HepG2 (cell line): ENCODE measurements around the gene TMC4. TPM values are rescaled to one million over a fixed set of nuclear protein-coding genes. Genes with fewer than 3 reads are reported as not detected.

ENCODE experiments used
- ATAC-seq: fragments of 200-7000 bp; cut with Tn5 transposase; 3 replicates; pipeline ENCODE4 v1.9.1; 2020; ENCODE audit warnings: mild to moderate bottlenecking, moderate library complexity
- BruUV-seq: library from RNA; stranded (reverse); fragments of 400-500 nt; replicated peaks from 2 replicates; lab custom pipeline; 2021; lab: Mats Ljungman, UMichigan
- CTCF ChIA-PET: fragments of 300-600 bp; formaldehyde crosslinking; extraction: SDS; loops from one replicate; lab custom pipeline; 2021; ENCODE audit warnings: low total read pairs, inconsistent platforms, low intra/inter-chr PET ratio; lab: Yijun Ruan, JAX
- POLR2A ChIA-PET: fragments of 350-600 bp; sonication (Branson Sonifier 250); formaldehyde crosslinking; loops from one replicate; lab custom pipeline; 2020; ENCODE audit warnings: antibody characterized with exemption, inconsistent platforms; lab: Yijun Ruan, JAX
- DNase-seq: peaks from one replicate; pipeline ENCODE4 v3.0.0-alpha.2; 2015; ENCODE audit warnings: low spot score
- FAIRE-seq: peaks from 3 replicates; lab custom pipeline; 2011; peaks lifted over from hg19 to GRCh38; lab: Jason Lieb, UNC
- H2AFZ ChIP-seq: one replicate; pipeline ENCODE4 v1.6.1; 2011; ENCODE audit warnings: low read length, inconsistent platforms
- H3K27ac ChIP-seq: fragments of 300-600 bp; 3 replicates; pipeline ENCODE4 v1.8.0; 2011; ENCODE audit warnings: mixed run types, mild to moderate bottlenecking, mixed read lengths, low read length, inconsistent platforms; ENCODE audit not compliant: insufficient read depth; ENCODE audit errors: extremely low read length
- H3K27me3 ChIP-seq, 2 experiments: fragments of 200-600 bp in 1 of 2; 2 replicates in 1 of 2; 3 replicates in 1 of 2; pipeline versions ENCODE4 v1.6.0 to v1.8.0; 2011; ENCODE audit warnings: low read length in 2 of 2, mild to moderate bottlenecking in 2 of 2, moderate library complexity in 2 of 2, inconsistent platforms in 1 of 2; ENCODE audit not compliant: insufficient read depth in 2 of 2, control insufficient read depth in 1 of 2
- H3K36me3 ChIP-seq, 2 experiments: fragments of 200-600 bp in 1 of 2; replicated peaks in 1 of 2; 2 replicates in 1 of 2; 3 replicates in 1 of 2; pipeline versions ENCODE4 v1.5.1 to v1.8.0; 2011; ENCODE audit warnings: low read length in 2 of 2, inconsistent platforms in 1 of 2; ENCODE audit not compliant: insufficient read depth in 2 of 2, control insufficient read depth in 1 of 2
- H3K4me1 ChIP-seq: 2 replicates; pipeline ENCODE4 v1.5.1; 2012; ENCODE audit warnings: low read length, inconsistent platforms; ENCODE audit not compliant: insufficient read depth
- H3K4me2 ChIP-seq: 2 replicates; pipeline ENCODE4 v1.6.0; 2011; ENCODE audit warnings: low read depth, low read length, inconsistent platforms
- H3K4me3 ChIP-seq, 3 experiments: fragments of 200-600 bp in 1 of 3; sonication (generic), shearing (Covaris generic) in 1 of 3; replicated peaks in 1 of 3; 2 replicates each; pipeline ENCODE4 v1.5.1; 2011 to 2016; ENCODE audit warnings: low read length in 3 of 3, inconsistent platforms in 2 of 3, low read depth in 2 of 3, mild to moderate bottlenecking in 2 of 3, control low read depth in 1 of 3, mixed read lengths in 1 of 3; ENCODE audit not compliant: insufficient read depth in 1 of 3
- H3K79me2 ChIP-seq: one replicate; pipeline ENCODE4 v1.6.1; 2011; ENCODE audit warnings: low read length, inconsistent platforms; ENCODE audit not compliant: insufficient read depth
- H3K9ac ChIP-seq: 2 replicates; pipeline ENCODE4 v1.6.0; 2011; ENCODE audit warnings: mild to moderate bottlenecking, low read depth, low read length, inconsistent platforms; ENCODE audit not compliant: insufficient read depth
- H3K9me3 ChIP-seq: 2 replicates; pipeline ENCODE4 v1.5.1; 2012; ENCODE audit warnings: mild to moderate bottlenecking, low read length
- H4K20me1 ChIP-seq: 2 replicates; pipeline ENCODE4 v1.6.0; 2011; ENCODE audit warnings: inconsistent platforms, mild to moderate bottlenecking, low read length, moderate library complexity; ENCODE audit not compliant: insufficient read depth
- RFXANK ChIP-seq: IDR thresholded peaks from 2 replicates; pipeline ENCODE4 v1.6.1; 2016
- ZFP36 ChIP-seq: fragments of 150-350 bp; IDR thresholded peaks from 2 replicates; pipeline ENCODE4 v1.6.1; 2018; ENCODE audit warnings: borderline replicate concordance, low read length, low read depth; ENCODE audit not compliant: partially characterized antibody
- ZNF124 ChIP-seq: sonication (generic); formaldehyde crosslinking; IDR thresholded peaks from 2 replicates; pipeline ENCODE4 v1.4.0; 2020; ENCODE audit warnings: missing genetic modification reagents
- ZNF34 ChIP-seq: sonication (generic); formaldehyde crosslinking; IDR thresholded peaks from 2 replicates; pipeline ENCODE4 v1.4.0; 2020; ENCODE audit warnings: mild to moderate bottlenecking, missing genetic modification reagents, borderline replicate concordance
- ZNF879 ChIP-seq: sonication (generic); formaldehyde crosslinking; IDR thresholded peaks from 2 replicates; pipeline ENCODE4 v1.8.1; 2023; ENCODE audit warnings: missing genetic modification reagents
- WGBS: methylation state at CpG from one replicate; pipeline ENCODE4 v1.1.6; 2017; ENCODE audit warnings: low lambda C conversion rate; 5-methylcytosine and 5-hydroxymethylcytosine counted together
- in situ Hi-C: cut with HindIII; loops from 2 replicates; pipeline ENCODE4 v1.10.0; 2017; ENCODE audit warnings: low pct_unique_long_range_greater_than_20kb; ENCODE audit not compliant: extremely low pct_ligation_motif_present
- intact Hi-C: fragments of 100-400 bp; cut with micrococcal nuclease; formaldehyde crosslinking; loops from one replicate; pipeline ENCODE4 v1.10.0; 2022; ENCODE audit not compliant: unreplicated experiment
- polyA plus RNA-seq, 8 experiments: library from polyadenylated mRNA; depleted of rRNA in 3 of 8; stranded (reverse) in 7 of 8; unstranded in 1 of 8; fragments of >200 nt; fragmentation: Illumina TruSeq in 4 of 8; extraction: Trizol in 4 of 8; gene quantifications; 2 replicates each; pipeline versions ENCODE4 v1.2.1 to v1.2.3, GENCODE V29; 2011 to 2016; ENCODE audit warnings: low read depth in 4 of 8, missing spikeins in 1 of 8, mixed read lengths in 1 of 8; ENCODE audit not compliant: insufficient read depth in 1 of 8
- total RNA-seq, 5 experiments: library from RNA; depleted of rRNA; stranded (reverse); fragments of >200 nt; fragmentation: Illumina TruSeq; extraction: Trizol; gene quantifications; 2 replicates each; pipeline ENCODE4 v1.2.3, GENCODE V29; 2016; ENCODE audit warnings: low read depth in 1 of 5
- TF ChIP-seq, protein P1 (sequence below): sonication (generic); formaldehyde crosslinking; IDR thresholded peaks from 2 replicates; pipeline ENCODE4 v1.5.1; 2020; ENCODE audit warnings: mild to moderate bottlenecking, moderate library complexity, missing genetic modification reagents
- TF ChIP-seq, protein P2 (sequence below): sonication (generic); formaldehyde crosslinking; IDR thresholded peaks from 2 replicates; pipeline ENCODE4 v1.4.0; 2020; ENCODE audit warnings: missing genetic modification reagents

TMC4 gene
- total and polyA plus RNA-seq, 2 of the 13 experiments (the other 11 are each of a cell fraction or from before 2014, with no cell fraction given) = 0.13 to 0.24 TPM

DNA sequence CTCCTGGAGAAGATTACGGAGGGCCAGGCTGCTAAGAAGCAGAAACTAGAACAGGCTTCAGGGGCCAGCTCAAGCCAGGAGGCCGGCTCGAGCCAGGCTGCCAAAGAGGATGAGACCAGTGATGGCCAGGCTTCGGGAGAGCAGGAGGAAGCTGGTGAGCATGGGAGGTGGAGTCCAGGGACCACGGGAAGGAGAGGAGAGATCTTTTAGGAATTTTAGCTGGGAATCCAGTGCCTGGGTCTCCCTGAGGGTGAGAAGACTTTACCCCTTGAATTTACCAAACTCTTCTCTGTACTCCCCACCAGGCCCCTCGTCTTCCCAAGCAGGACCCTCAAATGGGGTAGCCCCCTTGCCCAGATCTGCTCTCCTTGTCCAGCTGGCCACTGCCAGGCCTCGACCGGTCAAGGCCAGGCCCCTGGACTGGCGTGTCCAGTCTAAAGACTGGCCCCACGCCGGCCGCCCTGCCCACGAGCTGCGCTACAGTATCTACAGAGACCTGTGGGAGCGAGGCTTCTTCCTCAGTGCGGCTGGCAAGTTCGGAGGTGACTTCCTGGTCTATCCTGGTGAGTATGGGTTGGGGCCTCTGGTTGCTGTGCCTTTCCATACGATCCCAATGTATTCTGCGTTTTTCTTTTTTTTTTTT is 19.0 kb upstream of the TMC4 start:
- Histone ChIP-seq H3K4me3 (peak overlapping the region; percentile 82 to 91 (median 88)), H3K27ac (peak overlapping the region; percentile 96), H2AFZ (no peak overlapping the region), H3K36me3 (peaks cover 6 to 27% of the 10 kb centered on the region in 2 experiments; a peak in 4 of 5 replicates), H3K9ac (peak overlapping the region; percentile 92), H3K79me2 (peaks cover 28% of the 10 kb centered on the region), H3K9me3 (no peaks in the 10 kb centered on the region), H3K4me2 (peak overlapping the region; percentile 93), H4K20me1 (no peaks in the 10 kb centered on the region), H3K27me3 (no peaks in the 10 kb centered on the region), H3K4me1 (peaks cover 35% of the 10 kb centered on the region)
- 42% methylated on average over 14 of the region's 19 CpGs for WGBS
- ChIA-PET POLR2A (interaction anchor here (1.3 to 4.9 kb wide), 5 partner anchors 11 to 55 kb away, joined by 3 to 306 read pairs (median 73); partner anchors contain the start of genes CNOT3, LENG1 and RPS9), CTCF (no interaction called here)
- no TSS peak for BruUV-seq
- in situ Hi-C loops (no loop called here), intact Hi-C loops (loop anchor here (2.0 to 5.0 kb wide), 2 partner anchors 19 to 40 kb away; no protein-coding TSS in a partner anchor)
- ATAC-seq = no peak
- FAIRE-seq = no peak
- TF ChIP-seq ZNF879 (CRISPR knock-in tag) (no peak), ZNF124 (CRISPR knock-in tag) (no peak), ZFP36 (no peak), ZNF34 (CRISPR knock-in tag) (no peak), RFXANK (CRISPR knock-in tag) (no peak)
- TF ChIP-seq, protein P1, sequence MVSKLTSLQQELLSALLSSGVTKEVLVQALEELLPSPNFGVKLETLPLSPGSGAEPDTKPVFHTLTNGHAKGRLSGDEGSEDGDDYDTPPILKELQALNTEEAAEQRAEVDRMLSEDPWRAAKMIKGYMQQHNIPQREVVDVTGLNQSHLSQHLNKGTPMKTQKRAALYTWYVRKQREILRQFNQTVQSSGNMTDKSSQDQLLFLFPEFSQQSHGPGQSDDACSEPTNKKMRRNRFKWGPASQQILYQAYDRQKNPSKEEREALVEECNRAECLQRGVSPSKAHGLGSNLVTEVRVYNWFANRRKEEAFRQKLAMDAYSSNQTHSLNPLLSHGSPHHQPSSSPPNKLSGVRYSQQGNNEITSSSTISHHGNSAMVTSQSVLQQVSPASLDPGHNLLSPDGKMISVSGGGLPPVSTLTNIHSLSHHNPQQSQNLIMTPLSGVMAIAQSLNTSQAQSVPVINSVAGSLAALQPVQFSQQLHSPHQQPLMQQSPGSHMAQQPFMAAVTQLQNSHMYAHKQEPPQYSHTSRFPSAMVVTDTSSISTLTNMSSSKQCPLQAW (CRISPR knock-in tag) = peak; percentile 57; the same call in 1 of the 2 replicates
- TF ChIP-seq, protein P2, sequence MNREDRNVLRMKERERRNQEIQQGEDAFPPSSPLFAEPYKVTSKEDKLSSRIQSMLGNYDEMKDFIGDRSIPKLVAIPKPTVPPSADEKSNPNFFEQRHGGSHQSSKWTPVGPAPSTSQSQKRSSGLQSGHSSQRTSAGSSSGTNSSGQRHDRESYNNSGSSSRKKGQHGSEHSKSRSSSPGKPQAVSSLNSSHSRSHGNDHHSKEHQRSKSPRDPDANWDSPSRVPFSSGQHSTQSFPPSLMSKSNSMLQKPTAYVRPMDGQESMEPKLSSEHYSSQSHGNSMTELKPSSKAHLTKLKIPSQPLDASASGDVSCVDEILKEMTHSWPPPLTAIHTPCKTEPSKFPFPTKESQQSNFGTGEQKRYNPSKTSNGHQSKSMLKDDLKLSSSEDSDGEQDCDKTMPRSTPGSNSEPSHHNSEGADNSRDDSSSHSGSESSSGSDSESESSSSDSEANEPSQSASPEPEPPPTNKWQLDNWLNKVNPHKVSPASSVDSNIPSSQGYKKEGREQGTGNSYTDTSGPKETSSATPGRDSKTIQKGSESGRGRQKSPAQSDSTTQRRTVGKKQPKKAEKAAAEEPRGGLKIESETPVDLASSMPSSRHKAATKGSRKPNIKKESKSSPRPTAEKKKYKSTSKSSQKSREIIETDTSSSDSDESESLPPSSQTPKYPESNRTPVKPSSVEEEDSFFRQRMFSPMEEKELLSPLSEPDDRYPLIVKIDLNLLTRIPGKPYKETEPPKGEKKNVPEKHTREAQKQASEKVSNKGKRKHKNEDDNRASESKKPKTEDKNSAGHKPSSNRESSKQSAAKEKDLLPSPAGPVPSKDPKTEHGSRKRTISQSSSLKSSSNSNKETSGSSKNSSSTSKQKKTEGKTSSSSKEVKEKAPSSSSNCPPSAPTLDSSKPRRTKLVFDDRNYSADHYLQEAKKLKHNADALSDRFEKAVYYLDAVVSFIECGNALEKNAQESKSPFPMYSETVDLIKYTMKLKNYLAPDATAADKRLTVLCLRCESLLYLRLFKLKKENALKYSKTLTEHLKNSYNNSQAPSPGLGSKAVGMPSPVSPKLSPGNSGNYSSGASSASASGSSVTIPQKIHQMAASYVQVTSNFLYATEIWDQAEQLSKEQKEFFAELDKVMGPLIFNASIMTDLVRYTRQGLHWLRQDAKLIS (CRISPR knock-in tag) = no peak
- no peak for DNase-seq
